Measurements from ENCODE around the gene KLHL29. TPM values are rescaled to one million over a fixed set of nuclear protein-coding genes. Genes with fewer than 3 reads are reported as not detected.

Gene KLHL29
- total RNA-seq, 1 donor from 2014 or later: 15.1 TPM

GRCh38 chr2:23557455-23557854, 172.5 kb downstream of the KLHL29 start:
- H3K4me1 ChIP-seq: no peaks in the 10 kb centered on the region
- no peaks in the 10 kb centered on the region for H3K27me3 ChIP-seq
- DNase-seq: no peak
- H3K4me3 ChIP-seq: no peak overlapping the region
- H3K27ac ChIP-seq: no peak overlapping the region
- no peak for TF ChIP-seq CTCF (IDR thresholded peaks at IDR 0.05)
- ATAC-seq: no peak
- H3K9me3 ChIP-seq: no peaks in the 10 kb centered on the region
- H3K36me3 ChIP-seq: no peaks in the 10 kb centered on the region
- intact Hi-C loops (cut with DNase I): no loop called here

- no peaks in the 10 kb centered on the region for H3K27me3 ChIP-seq
- ATAC-seq (no peak), DNase-seq (no peak)
- H3K27ac ChIP-seq: no peak overlapping the region
- H3K9me3 ChIP-seq: no peaks in the 10 kb centered on the region
- TF ChIP-seq CTCF (IDR thresholded peaks at IDR 0.05): no peak
- H3K4me3 ChIP-seq: no peak overlapping the region
- intact Hi-C loops (cut with DNase I): no loop called here
- H3K4me1 ChIP-seq: peaks cover 6% of the 10 kb centered on the region
- no peaks in the 10 kb centered on the region for H3K36me3 ChIP-seq
Observed at GRCh38 chr2:23559561-23560239, 174.7 kb downstream of the KLHL29 start.

- Histone ChIP-seq H3K9me3 (no peaks in the 10 kb centered on the region), H3K27me3 (no peaks in the 10 kb centered on the region), H3K27ac (no peak overlapping the region), H3K4me1 (peaks cover 6% of the 10 kb centered on the region), H3K4me3 (no peak overlapping the region), H3K36me3 (no peaks in the 10 kb centered on the region)
- DNase-seq (no peak), ATAC-seq (no peak)
- intact Hi-C loops (cut with DNase I): no loop called here
- TF ChIP-seq CTCF (IDR thresholded peaks at IDR 0.05): no peak
Observed at GRCh38 chr2:23561088-23561487, 176.1 kb downstream of the KLHL29 start.

GRCh38 chr2:23561544-23561943, 176.6 kb downstream of the KLHL29 start:
- DNase-seq: no peak
- intact Hi-C loops (cut with DNase I): no loop called here
- H3K27ac ChIP-seq: no peak overlapping the region

GRCh38 chr2:23562143-23562542, 177.2 kb downstream of the KLHL29 start:
- no peak overlapping the region for H3K27ac ChIP-seq

More at GRCh38 chr2:23561544-23561943, 176.6 kb downstream of the KLHL29 start:
- H3K4me3 ChIP-seq: no peak overlapping the region
- no peak for ATAC-seq
- no peaks in the 10 kb centered on the region for H3K36me3 ChIP-seq
- no peak for TF ChIP-seq CTCF (IDR thresholded peaks at IDR 0.05)
- H3K27me3 ChIP-seq: no peaks in the 10 kb centered on the region
- no peaks in the 10 kb centered on the region for H3K9me3 ChIP-seq
- H3K4me1 ChIP-seq: peaks cover 6% of the 10 kb centered on the region

More at GRCh38 chr2:23562143-23562542, 177.2 kb downstream of the KLHL29 start:
- DNase-seq (no peak), ATAC-seq (no peak)
- Histone ChIP-seq H3K36me3 (no peaks in the 10 kb centered on the region), H3K27me3 (no peaks in the 10 kb centered on the region), H3K4me1 (peaks cover 6% of the 10 kb centered on the region), H3K9me3 (no peaks in the 10 kb centered on the region), H3K4me3 (no peak overlapping the region)
- TF ChIP-seq CTCF (IDR thresholded peaks at IDR 0.05): no peak
- intact Hi-C loops (cut with DNase I): no loop called here

Data from upper lobe of right lung (tissue), 1 donor.